GM19397 (cell line): ENCODE measurements around the gene CEP97.

Source experiments
- ATAC-seq: cut with Tn5 transposase; IDR thresholded peaks from one replicate; pipeline ENCODE4 v1.9.1; 2021; ENCODE audit warnings: mild to moderate bottlenecking, moderate library complexity; ENCODE audit not compliant: unreplicated experiment

CEP97 gene

GRCh38 chr3:101813817-101814440, 89.5 kb downstream of the CEP97 start:
- ATAC-seq, result no peak

- ATAC-seq, result no peak
These were observed 90.4 kb downstream of the CEP97 start for GRCh38 chr3:101814835-101815234.

GRCh38 chr3:101816215-101817149, 92.1 kb downstream of the CEP97 start:
- ATAC-seq, result no peak

- no peak for ATAC-seq
These were observed 93.6 kb downstream of the CEP97 start for GRCh38 chr3:101817992-101818391.

- no peak for ATAC-seq
These were observed 95.3 kb downstream of the CEP97 start for GRCh38 chr3:101819649-101820206.
